ENCODE results near the gene OSBPL3.

DNA sequence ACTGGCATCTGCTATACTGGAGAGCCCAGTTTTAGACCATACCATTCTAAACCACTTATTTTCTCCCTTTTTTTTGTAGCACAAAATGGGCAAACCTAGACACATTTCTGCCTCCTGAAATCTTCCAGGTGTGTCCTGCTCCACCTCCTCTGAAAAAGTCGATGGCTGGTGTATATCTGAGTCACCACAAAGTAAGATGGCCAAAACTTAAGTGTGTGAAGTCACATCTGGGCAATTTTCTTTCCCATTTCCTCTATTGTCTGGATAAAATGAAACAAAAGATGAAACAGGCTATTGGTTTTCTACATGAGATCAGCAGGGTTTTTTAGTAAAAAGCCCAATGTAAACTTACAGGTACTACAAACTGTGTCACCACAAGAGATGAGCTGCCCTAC is 65.5 kb downstream of the OSBPL3 start:
- TF ChIP-seq EZH2 (IDR thresholded peaks at IDR 0.05; ENCODE audit: borderline replicate concordance, low read length) (no peak), CTCF (conservative IDR thresholded peaks at IDR 0.05 in 1 of 2, IDR thresholded peaks at IDR 0.05 in 1 of 2; ENCODE audit: extremely low read depth in 1 of 2, insufficient read depth in 1 of 2, low read depth in 1 of 2, low read length in 2 of 2) (no peak)

All from mammary epithelial cell (primary cell).